Measurements from ENCODE around the gene PDE4D. TPM values are rescaled to one million over a fixed set of nuclear protein-coding genes. Genes with fewer than 3 reads are reported as not detected.

The PDE4D gene
- total and polyA plus RNA-seq, 2 of the 4 experiments (the other 2 are of a cell fraction), result 1.4 to 7.9 TPM

- no peaks in the 10 kb centered on the region for H3K79me1 ChIP-seq (ENCODE audit: low read depth in 1 of 2, low read length in 2 of 2)
- H3K4me3 ChIP-seq (ENCODE audit: insufficient read depth, low read depth, low read length), result no peak overlapping the region
- no peak overlapping the region for H2BK20ac ChIP-seq (ENCODE audit: low read depth, low read length)
- H2BK120ac ChIP-seq (ENCODE audit: low read depth, low read length), result no peak overlapping the region
- no peak overlapping the region for H4K5ac ChIP-seq (ENCODE audit: low read depth, low read length)
- H3K4me2 ChIP-seq (ENCODE audit: low read depth, low read length), result no peak overlapping the region
- H3K23ac ChIP-seq (ENCODE audit: low read depth, low read length), result no peak overlapping the region
- dilution Hi-C loops (cut with HindIII; ENCODE audit: low sequenced_read_pairs, unreplicated experiment), result no loop called here
- BruUV-seq (replicated peaks), result no TSS peak
- no peak overlapping the region for H2BK5ac ChIP-seq (ENCODE audit: low read depth, low read length, poor library complexity, severe bottlenecking)
- no peak overlapping the region for H3K18ac ChIP-seq (ENCODE audit: low read depth, low read length)
- ChIA-PET POLR2A (ENCODE audit: unreplicated experiment) (no interaction called here), CTCF (interaction anchor here (0.5 kb wide), 1 partner anchor 19 kb away, joined by 3 read pairs; no protein-coding TSS in a partner anchor)
- no peaks in the 10 kb centered on the region for H3K36me3 ChIP-seq (ENCODE audit: control insufficient read depth, insufficient read depth, low read length)
- no peak overlapping the region for H3K56ac ChIP-seq (ENCODE audit: extremely low read depth, insufficient read depth, low read length)
- TF ChIP-seq NFE2L2 (IDR thresholded peaks at IDR 0.05; ENCODE audit: low read depth, low read length) (no peak), MAFK (IDR thresholded peaks at IDR 0.05; ENCODE audit: low read depth, low read length) (no peak), MXI1 (IDR thresholded peaks at IDR 0.05; ENCODE audit: borderline replicate concordance, low read depth, low read length) (no peak), ELK1 (IDR thresholded peaks at IDR 0.05; ENCODE audit: borderline replicate concordance, low read depth, low read length) (no peak), SMC3 (IDR thresholded peaks at IDR 0.05; ENCODE audit: low read depth, low read length) (no peak), BHLHE40 (IDR thresholded peaks at IDR 0.05; ENCODE audit: low read depth, low read length) (no peak), RAD21 (IDR thresholded peaks at IDR 0.05; ENCODE audit: low read length) (no peak), RCOR1 (IDR thresholded peaks at IDR 0.05; ENCODE audit: insufficient replicate concordance, low read length) (no peak), RFX5 (IDR thresholded peaks at IDR 0.05; ENCODE audit: low read depth, low read length) (no peak)
- TF ChIP-seq, protein P1, sequence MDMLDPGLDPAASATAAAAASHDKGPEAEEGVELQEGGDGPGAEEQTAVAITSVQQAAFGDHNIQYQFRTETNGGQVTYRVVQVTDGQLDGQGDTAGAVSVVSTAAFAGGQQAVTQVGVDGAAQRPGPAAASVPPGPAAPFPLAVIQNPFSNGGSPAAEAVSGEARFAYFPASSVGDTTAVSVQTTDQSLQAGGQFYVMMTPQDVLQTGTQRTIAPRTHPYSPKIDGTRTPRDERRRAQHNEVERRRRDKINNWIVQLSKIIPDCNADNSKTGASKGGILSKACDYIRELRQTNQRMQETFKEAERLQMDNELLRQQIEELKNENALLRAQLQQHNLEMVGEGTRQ (IDR thresholded peaks at IDR 0.05; ENCODE audit: low read depth, low read length), result no peak
- no peak overlapping the region for H4K91ac ChIP-seq (ENCODE audit: insufficient read depth, low read depth, low read length)
- H3K27me3 ChIP-seq (ENCODE audit: control insufficient read depth, insufficient read depth, low read length), result peaks cover 2% of the 10 kb centered on the region; the same call in 1 of the 2 replicates
- WGBS, 2 experiments (ENCODE audit: extremely low coverage in 2 of 2, insufficient read length in 1 of 2), result no CpG with 5 or more reads among the region's 1 CpG
- ATAC-seq (ENCODE audit: low read depth) (no peak), DNase-seq (no peak)
- no peak overlapping the region for H3K4ac ChIP-seq (ENCODE audit: low read depth, low read length)
- H3K27ac ChIP-seq (ENCODE audit: insufficient read depth, low read length), result no peak overlapping the region
- H3K9me1 ChIP-seq (ENCODE audit: insufficient read depth, low read length), result no peaks in the 10 kb centered on the region
- no peak overlapping the region for H2AK5ac ChIP-seq (ENCODE audit: low read depth, low read length)
- H4K20me1 ChIP-seq (ENCODE audit: insufficient read depth, low read length), result no peaks in the 10 kb centered on the region
- intact Hi-C loops (cut with micrococcal nuclease), result no loop called here
- no peak overlapping the region for H2AK9ac ChIP-seq (replicated peaks; ENCODE audit: low read depth, low read length, poor library complexity)
- H3K9me3 ChIP-seq (ENCODE audit: control insufficient read depth, insufficient read depth, low read length), result no peaks in the 10 kb centered on the region
- H4K8ac ChIP-seq (ENCODE audit: low read depth in 2 of 2, low read length in 2 of 2), result no peak overlapping the region
- no peak overlapping the region for H2BK15ac ChIP-seq (ENCODE audit: low read depth, low read length)
- no peak overlapping the region for H2AFZ ChIP-seq (replicated peaks; ENCODE audit: low read length, poor library complexity)
- no peak overlapping the region for H3K9ac ChIP-seq (ENCODE audit: low read depth, low read length)
- H3K14ac ChIP-seq (replicated peaks; ENCODE audit: low read depth, low read length), result no peak overlapping the region
- in situ Hi-C loops (cut with MboI; ENCODE audit: low sequenced_read_pairs), result no loop called here
- H3K4me1 ChIP-seq (ENCODE audit: control insufficient read depth, insufficient read depth, low read length), result no peaks in the 10 kb centered on the region
These were observed 659.3 kb downstream of the PDE4D start for GRCh38 chr5:59234236-59234635.

All from IMR-90 (cell line).